Measurements from ENCODE around the gene CREBBP. TPM values are rescaled to one million over a fixed set of nuclear protein-coding genes. Genes with fewer than 3 reads are reported as not detected.
A peak's percentile ranks its signal among the peaks of the same experiment; 100 is the strongest.

Gene CREBBP
- total and polyA plus RNA-seq, 9 of the 15 experiments (the other 6 are each of a cell fraction or from before 2014, with no cell fraction given) = 0.70 to 24.8 (median 5.6) TPM

DNA sequence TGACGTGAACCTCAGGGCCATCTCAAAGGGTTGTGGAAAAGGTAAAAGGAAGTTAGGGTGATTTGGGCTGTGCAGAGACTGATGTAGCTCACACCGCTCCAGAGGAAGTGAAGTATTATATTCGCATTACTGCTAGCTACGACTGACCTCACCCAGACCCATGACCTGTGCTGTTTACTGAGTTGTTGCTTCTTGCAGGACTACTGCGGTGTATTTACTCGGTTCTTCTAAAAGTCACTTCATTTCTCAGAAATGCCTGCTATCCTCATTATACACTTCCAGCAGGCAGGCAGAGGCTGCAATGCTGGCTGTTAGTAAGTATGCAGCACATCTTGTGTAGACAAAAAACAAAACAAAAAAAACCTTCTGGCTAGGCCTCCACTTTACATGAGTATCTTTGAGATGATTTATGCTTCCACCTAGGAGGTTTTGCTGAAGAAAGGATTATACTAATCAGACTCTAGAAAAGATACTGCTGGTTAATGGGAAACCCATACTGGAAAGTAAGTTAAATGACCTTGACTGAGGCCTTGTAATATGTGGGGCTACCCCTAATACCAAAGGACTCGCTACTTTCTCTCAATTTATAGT lies 76.0 kb downstream of the CREBBP start (continued):
- TF ChIP-seq, protein P1, sequence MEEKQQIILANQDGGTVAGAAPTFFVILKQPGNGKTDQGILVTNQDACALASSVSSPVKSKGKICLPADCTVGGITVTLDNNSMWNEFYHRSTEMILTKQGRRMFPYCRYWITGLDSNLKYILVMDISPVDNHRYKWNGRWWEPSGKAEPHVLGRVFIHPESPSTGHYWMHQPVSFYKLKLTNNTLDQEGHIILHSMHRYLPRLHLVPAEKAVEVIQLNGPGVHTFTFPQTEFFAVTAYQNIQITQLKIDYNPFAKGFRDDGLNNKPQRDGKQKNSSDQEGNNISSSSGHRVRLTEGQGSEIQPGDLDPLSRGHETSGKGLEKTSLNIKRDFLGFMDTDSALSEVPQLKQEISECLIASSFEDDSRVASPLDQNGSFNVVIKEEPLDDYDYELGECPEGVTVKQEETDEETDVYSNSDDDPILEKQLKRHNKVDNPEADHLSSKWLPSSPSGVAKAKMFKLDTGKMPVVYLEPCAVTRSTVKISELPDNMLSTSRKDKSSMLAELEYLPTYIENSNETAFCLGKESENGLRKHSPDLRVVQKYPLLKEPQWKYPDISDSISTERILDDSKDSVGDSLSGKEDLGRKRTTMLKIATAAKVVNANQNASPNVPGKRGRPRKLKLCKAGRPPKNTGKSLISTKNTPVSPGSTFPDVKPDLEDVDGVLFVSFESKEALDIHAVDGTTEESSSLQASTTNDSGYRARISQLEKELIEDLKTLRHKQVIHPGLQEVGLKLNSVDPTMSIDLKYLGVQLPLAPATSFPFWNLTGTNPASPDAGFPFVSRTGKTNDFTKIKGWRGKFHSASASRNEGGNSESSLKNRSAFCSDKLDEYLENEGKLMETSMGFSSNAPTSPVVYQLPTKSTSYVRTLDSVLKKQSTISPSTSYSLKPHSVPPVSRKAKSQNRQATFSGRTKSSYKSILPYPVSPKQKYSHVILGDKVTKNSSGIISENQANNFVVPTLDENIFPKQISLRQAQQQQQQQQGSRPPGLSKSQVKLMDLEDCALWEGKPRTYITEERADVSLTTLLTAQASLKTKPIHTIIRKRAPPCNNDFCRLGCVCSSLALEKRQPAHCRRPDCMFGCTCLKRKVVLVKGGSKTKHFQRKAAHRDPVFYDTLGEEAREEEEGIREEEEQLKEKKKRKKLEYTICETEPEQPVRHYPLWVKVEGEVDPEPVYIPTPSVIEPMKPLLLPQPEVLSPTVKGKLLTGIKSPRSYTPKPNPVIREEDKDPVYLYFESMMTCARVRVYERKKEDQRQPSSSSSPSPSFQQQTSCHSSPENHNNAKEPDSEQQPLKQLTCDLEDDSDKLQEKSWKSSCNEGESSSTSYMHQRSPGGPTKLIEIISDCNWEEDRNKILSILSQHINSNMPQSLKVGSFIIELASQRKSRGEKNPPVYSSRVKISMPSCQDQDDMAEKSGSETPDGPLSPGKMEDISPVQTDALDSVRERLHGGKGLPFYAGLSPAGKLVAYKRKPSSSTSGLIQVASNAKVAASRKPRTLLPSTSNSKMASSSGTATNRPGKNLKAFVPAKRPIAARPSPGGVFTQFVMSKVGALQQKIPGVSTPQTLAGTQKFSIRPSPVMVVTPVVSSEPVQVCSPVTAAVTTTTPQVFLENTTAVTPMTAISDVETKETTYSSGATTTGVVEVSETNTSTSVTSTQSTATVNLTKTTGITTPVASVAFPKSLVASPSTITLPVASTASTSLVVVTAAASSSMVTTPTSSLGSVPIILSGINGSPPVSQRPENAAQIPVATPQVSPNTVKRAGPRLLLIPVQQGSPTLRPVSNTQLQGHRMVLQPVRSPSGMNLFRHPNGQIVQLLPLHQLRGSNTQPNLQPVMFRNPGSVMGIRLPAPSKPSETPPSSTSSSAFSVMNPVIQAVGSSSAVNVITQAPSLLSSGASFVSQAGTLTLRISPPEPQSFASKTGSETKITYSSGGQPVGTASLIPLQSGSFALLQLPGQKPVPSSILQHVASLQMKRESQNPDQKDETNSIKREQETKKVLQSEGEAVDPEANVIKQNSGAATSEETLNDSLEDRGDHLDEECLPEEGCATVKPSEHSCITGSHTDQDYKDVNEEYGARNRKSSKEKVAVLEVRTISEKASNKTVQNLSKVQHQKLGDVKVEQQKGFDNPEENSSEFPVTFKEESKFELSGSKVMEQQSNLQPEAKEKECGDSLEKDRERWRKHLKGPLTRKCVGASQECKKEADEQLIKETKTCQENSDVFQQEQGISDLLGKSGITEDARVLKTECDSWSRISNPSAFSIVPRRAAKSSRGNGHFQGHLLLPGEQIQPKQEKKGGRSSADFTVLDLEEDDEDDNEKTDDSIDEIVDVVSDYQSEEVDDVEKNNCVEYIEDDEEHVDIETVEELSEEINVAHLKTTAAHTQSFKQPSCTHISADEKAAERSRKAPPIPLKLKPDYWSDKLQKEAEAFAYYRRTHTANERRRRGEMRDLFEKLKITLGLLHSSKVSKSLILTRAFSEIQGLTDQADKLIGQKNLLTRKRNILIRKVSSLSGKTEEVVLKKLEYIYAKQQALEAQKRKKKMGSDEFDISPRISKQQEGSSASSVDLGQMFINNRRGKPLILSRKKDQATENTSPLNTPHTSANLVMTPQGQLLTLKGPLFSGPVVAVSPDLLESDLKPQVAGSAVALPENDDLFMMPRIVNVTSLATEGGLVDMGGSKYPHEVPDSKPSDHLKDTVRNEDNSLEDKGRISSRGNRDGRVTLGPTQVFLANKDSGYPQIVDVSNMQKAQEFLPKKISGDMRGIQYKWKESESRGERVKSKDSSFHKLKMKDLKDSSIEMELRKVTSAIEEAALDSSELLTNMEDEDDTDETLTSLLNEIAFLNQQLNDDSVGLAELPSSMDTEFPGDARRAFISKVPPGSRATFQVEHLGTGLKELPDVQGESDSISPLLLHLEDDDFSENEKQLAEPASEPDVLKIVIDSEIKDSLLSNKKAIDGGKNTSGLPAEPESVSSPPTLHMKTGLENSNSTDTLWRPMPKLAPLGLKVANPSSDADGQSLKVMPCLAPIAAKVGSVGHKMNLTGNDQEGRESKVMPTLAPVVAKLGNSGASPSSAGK (IDR thresholded peaks at IDR 0.05) = no peak
- TF ChIP-seq STAT5A (IDR thresholded peaks at IDR 0.05; ENCODE audit: borderline replicate concordance, low read length) = peak; percentile 22; the same call in 1 of the 2 replicates
- no peak for TF ChIP-seq HNRNPK (IDR thresholded peaks at IDR 0.05; ENCODE audit: low read depth, low read length, poor library complexity, severe bottlenecking)
- no peak for TF ChIP-seq ZNF354B (CRISPR knock-in tag; IDR thresholded peaks at IDR 0.05)
- TF ChIP-seq, protein P2, sequence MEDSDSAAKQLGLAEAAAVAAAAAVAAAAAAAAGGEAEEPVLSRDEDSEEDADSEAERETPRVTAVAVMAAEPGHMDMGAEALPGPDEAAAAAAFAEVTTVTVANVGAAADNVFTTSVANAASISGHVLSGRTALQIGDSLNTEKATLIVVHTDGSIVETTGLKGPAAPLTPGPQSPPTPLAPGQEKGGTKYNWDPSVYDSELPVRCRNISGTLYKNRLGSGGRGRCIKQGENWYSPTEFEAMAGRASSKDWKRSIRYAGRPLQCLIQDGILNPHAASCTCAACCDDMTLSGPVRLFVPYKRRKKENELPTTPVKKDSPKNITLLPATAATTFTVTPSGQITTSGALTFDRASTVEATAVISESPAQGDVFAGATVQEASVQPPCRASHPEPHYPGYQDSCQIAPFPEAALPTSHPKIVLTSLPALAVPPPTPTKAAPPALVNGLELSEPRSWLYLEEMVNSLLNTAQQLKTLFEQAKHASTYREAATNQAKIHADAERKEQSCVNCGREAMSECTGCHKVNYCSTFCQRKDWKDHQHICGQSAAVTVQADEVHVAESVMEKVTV (CRISPR knock-in tag; IDR thresholded peaks at IDR 0.05) = no peak
- 0 out of 2 replicates have a peak, but pooled peaks have one; percentile 49 for TF ChIP-seq FOXP1 (CRISPR knock-in tag; IDR thresholded peaks at IDR 0.05)
- no peak for TF ChIP-seq HNRNPLL (IDR thresholded peaks at IDR 0.05; ENCODE audit: low read depth, low read length, poor library complexity, severe bottlenecking)
- TF ChIP-seq BHLHE40 (IDR thresholded peaks at IDR 0.05; ENCODE audit: low read length) = peak; percentile 19; the same call in 1 of the 2 replicates
- no peak for TF ChIP-seq GTF2A2 (tag; IDR thresholded peaks at IDR 0.05)
- TF ChIP-seq ESRRA (IDR thresholded peaks at IDR 0.05; ENCODE audit: borderline replicate concordance, low read depth) = peak; percentile 47; the same call in 1 of the 2 replicates
- TF ChIP-seq CBX2 (IDR thresholded peaks at IDR 0.05; ENCODE audit: insufficient read depth, low read length, poor library complexity, severe bottlenecking) = no peak
- TF ChIP-seq MAFF (IDR thresholded peaks at IDR 0.05; ENCODE audit: low read length) = no peak
- peak; percentile 72 for TF ChIP-seq MEIS2 (IDR thresholded peaks at IDR 0.05; ENCODE audit: partially characterized antibody)
- TF ChIP-seq SAFB (IDR thresholded peaks at IDR 0.05; ENCODE audit: borderline replicate concordance, low read depth, low read length) = no peak
- 0 out of 2 replicates have a peak, but pooled peaks have one; percentile 51 for TF ChIP-seq SMARCA4 (IDR thresholded peaks at IDR 0.05)
- no peak for TF ChIP-seq CBX5 (IDR thresholded peaks at IDR 0.05; ENCODE audit: borderline replicate concordance, low read depth)

Measured in K562 (cell line).